ENCODE results near the gene ELL. TPM values are rescaled to one million over a fixed set of nuclear protein-coding genes. Genes with fewer than 3 reads are reported as not detected.

ELL gene
- total RNA-seq, 1 experiment from 2014 or later: 22.9 TPM

DNA sequence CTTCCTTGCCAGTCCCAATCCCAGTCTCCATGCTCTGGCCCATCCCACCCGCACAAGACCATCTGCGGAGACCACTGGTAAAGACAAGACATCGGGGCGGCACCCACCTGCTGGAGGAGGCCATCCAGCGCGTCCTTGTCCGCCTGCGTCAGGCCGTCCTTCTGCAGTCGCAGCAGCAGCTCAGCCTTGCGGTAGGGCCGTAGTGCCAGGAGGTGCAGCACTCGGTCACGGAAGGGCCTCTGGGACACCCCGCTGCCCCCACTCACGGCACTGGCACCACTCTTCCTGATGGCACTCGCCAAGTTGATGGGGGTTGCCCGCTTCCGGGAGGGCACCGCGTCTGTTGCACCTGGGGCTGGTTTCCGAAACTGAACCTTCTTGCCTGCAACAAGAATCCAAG, 60.4 kb downstream of the ELL start:
- Histone ChIP-seq H3K27ac (ENCODE audit: low read depth, low read length) (no peak overlapping the region), H3K4me2 (ENCODE audit: low read length) (no peak overlapping the region), H3K4me1 (ENCODE audit: control insufficient read depth in 1 of 2, insufficient read depth in 2 of 2, low read length in 2 of 2) (peaks cover 10 to 11% of the 10 kb centered on the region in 2 experiments), H3K36me3 (ENCODE audit: control insufficient read depth in 1 of 2, insufficient read depth in 2 of 2, low read length in 2 of 2) (peaks cover 12 to 20% of the 10 kb centered on the region in 2 experiments; a peak in 3 of 4 replicates), H4K20me1 (ENCODE audit: insufficient read depth) (no peaks in the 10 kb centered on the region), H2AFZ (ENCODE audit: low read depth, low read length, poor library complexity, severe bottlenecking) (no peak overlapping the region), H3K79me2 (ENCODE audit: insufficient read depth, low read length) (peaks cover under 1% of the 10 kb centered on the region; the same call in 1 of the 2 replicates), H3K9me3 (ENCODE audit: control insufficient read depth in 1 of 2, insufficient read depth in 1 of 2, low read depth in 1 of 2, low read length in 2 of 2) (no peaks in the 10 kb centered on the region), H3K27me3 (ENCODE audit: insufficient read depth, low read length) (no peaks in the 10 kb centered on the region), H3K9ac (ENCODE audit: low read length) (no peak overlapping the region), H3K9me2 (ENCODE audit: insufficient read depth) (no peaks in the 10 kb centered on the region), H3K4me3 (replicated peaks in 1 of 2; ENCODE audit: low read depth in 1 of 2, low read length in 2 of 2) (no peak overlapping the region)
- no TSS peak for BruUV-seq (replicated peaks)
- TF ChIP-seq ZNF274 (IDR thresholded peaks at IDR 0.05; ENCODE audit: low read depth, low read length): no peak
- no peak for TF ChIP-seq JUND (IDR thresholded peaks at IDR 0.05)
- no peak for TF ChIP-seq ELF1 (IDR thresholded peaks at IDR 0.05; ENCODE audit: borderline replicate concordance, low read depth)
- TF ChIP-seq, protein P1, sequence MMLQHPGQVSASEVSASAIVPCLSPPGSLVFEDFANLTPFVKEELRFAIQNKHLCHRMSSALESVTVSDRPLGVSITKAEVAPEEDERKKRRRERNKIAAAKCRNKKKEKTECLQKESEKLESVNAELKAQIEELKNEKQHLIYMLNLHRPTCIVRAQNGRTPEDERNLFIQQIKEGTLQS (IDR thresholded peaks at IDR 0.05): no peak
- TF ChIP-seq EZH2 (IDR thresholded peaks at IDR 0.05): no peak
- TF ChIP-seq YY1 (IDR thresholded peaks at IDR 0.05; ENCODE audit: extremely low read depth, insufficient replicate concordance, low read depth, low read length): no peak
- TF ChIP-seq ZFX (IDR thresholded peaks at IDR 0.05): no peak
- TF ChIP-seq EGR1 (IDR thresholded peaks at IDR 0.05; ENCODE audit: low read depth): no peak
- no peak for TF ChIP-seq TCF7L2 (IDR thresholded peaks at IDR 0.05; ENCODE audit: borderline replicate concordance, extremely low read depth, insufficient read depth, insufficient read length)
- no peak for TF ChIP-seq CEBPB (IDR thresholded peaks at IDR 0.05; ENCODE audit: low read depth)
- TF ChIP-seq, protein P2, sequence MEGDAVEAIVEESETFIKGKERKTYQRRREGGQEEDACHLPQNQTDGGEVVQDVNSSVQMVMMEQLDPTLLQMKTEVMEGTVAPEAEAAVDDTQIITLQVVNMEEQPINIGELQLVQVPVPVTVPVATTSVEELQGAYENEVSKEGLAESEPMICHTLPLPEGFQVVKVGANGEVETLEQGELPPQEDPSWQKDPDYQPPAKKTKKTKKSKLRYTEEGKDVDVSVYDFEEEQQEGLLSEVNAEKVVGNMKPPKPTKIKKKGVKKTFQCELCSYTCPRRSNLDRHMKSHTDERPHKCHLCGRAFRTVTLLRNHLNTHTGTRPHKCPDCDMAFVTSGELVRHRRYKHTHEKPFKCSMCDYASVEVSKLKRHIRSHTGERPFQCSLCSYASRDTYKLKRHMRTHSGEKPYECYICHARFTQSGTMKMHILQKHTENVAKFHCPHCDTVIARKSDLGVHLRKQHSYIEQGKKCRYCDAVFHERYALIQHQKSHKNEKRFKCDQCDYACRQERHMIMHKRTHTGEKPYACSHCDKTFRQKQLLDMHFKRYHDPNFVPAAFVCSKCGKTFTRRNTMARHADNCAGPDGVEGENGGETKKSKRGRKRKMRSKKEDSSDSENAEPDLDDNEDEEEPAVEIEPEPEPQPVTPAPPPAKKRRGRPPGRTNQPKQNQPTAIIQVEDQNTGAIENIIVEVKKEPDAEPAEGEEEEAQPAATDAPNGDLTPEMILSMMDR (IDR thresholded peaks at IDR 0.05 in 2 of 3, conservative IDR thresholded peaks at IDR 0.05 in 1 of 3; ENCODE audit: borderline replicate concordance in 1 of 3, insufficient read depth in 1 of 3, low read depth in 2 of 3, low read length in 2 of 3): no peak
- TF ChIP-seq SRF (IDR thresholded peaks at IDR 0.05; ENCODE audit: low read depth): no peak
- TF ChIP-seq, protein P3, sequence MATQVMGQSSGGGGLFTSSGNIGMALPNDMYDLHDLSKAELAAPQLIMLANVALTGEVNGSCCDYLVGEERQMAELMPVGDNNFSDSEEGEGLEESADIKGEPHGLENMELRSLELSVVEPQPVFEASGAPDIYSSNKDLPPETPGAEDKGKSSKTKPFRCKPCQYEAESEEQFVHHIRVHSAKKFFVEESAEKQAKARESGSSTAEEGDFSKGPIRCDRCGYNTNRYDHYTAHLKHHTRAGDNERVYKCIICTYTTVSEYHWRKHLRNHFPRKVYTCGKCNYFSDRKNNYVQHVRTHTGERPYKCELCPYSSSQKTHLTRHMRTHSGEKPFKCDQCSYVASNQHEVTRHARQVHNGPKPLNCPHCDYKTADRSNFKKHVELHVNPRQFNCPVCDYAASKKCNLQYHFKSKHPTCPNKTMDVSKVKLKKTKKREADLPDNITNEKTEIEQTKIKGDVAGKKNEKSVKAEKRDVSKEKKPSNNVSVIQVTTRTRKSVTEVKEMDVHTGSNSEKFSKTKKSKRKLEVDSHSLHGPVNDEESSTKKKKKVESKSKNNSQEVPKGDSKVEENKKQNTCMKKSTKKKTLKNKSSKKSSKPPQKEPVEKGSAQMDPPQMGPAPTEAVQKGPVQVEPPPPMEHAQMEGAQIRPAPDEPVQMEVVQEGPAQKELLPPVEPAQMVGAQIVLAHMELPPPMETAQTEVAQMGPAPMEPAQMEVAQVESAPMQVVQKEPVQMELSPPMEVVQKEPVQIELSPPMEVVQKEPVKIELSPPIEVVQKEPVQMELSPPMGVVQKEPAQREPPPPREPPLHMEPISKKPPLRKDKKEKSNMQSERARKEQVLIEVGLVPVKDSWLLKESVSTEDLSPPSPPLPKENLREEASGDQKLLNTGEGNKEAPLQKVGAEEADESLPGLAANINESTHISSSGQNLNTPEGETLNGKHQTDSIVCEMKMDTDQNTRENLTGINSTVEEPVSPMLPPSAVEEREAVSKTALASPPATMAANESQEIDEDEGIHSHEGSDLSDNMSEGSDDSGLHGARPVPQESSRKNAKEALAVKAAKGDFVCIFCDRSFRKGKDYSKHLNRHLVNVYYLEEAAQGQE (IDR thresholded peaks at IDR 0.05; ENCODE audit: low read depth): no peak
- TF ChIP-seq, protein P4, sequence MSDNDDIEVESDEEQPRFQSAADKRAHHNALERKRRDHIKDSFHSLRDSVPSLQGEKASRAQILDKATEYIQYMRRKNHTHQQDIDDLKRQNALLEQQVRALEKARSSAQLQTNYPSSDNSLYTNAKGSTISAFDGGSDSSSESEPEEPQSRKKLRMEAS (IDR thresholded peaks at IDR 0.05): no peak
- ChIA-PET RAD21 (ENCODE audit: low non-redundant PET in 1 of 2, low total read pairs in 2 of 2, uncharacterized antibody in 2 of 2, unreplicated experiment in 2 of 2) (interaction anchor here in 1 of 2 experiments (0.7 kb wide), 1 partner anchor 141 kb away, joined by 3 read pairs; no protein-coding TSS in a partner anchor), POLR2A (interaction anchor here (0.7 kb wide), 1 partner anchor 48 kb away, joined by 3 read pairs; no protein-coding TSS in a partner anchor), CTCF (interaction anchor here (1.0 to 1.4 kb wide), 4 partner anchors 8 to 37 kb away, joined by 3 to 4 read pairs (median 3); no protein-coding TSS in a partner anchor)
- intact Hi-C loops (cut with micrococcal nuclease): no loop called here
- DNase-seq (ENCODE audit: low read depth, low spot score): no peak
- no peak for ATAC-seq
